Dedifferentiated amniotic fluid mesenchymal stem cell (primary cell): ENCODE data around the gene SIN3B.

Source experiments
- DNase-seq: peaks from one replicate; pipeline ENCODE4 v3.0.0-alpha.2; 2016; ENCODE audit errors: extremely low spot score

Gene SIN3B

GRCh38 chr19:16888629-16889365 lies 59.6 kb downstream of the SIN3B start, which contains the start of gene F2RL3:
F2RL3 (plus strand) TSS chr19:16888999; CDS start chr19:16889190, 191 bp downstream.
- DNase-seq = no peak

GRCh38 chr19:16889366-16889882 lies 60.2 kb downstream of the SIN3B start:
- no peak for DNase-seq

- no peak for DNase-seq
Observed at GRCh38 chr19:16889883-16890460, 60.8 kb downstream of the SIN3B start.

GRCh38 chr19:16890461-16891184 lies 61.4 kb downstream of the SIN3B start:
- no peak for DNase-seq

- no peak for DNase-seq
Observed at GRCh38 chr19:16891696-16892382, 62.6 kb downstream of the SIN3B start.

GRCh38 chr19:16892436-16892835 lies 63.2 kb downstream of the SIN3B start:
- no peak for DNase-seq

- no peak for DNase-seq
Observed at GRCh38 chr19:16892868-16893685, 63.9 kb downstream of the SIN3B start.

- DNase-seq = no peak
Observed at GRCh38 chr19:16893686-16893989, 64.4 kb downstream of the SIN3B start.

- no peak for DNase-seq
Observed at GRCh38 chr19:16894080-16894479, 64.9 kb downstream of the SIN3B start.

GRCh38 chr19:16895467-16896145 lies 66.4 kb downstream of the SIN3B start:
- no peak for DNase-seq

GRCh38 chr19:16896146-16897028 lies 67.2 kb downstream of the SIN3B start:
- no peak for DNase-seq

- DNase-seq = peak; percentile 77
Observed at GRCh38 chr19:16897029-16897855, 68.0 kb downstream of the SIN3B start.

- DNase-seq = no peak
Observed at GRCh38 chr19:16897856-16898161, 68.6 kb downstream of the SIN3B start.

- no peak for DNase-seq
Observed at GRCh38 chr19:16898361-16899015, 69.3 kb downstream of the SIN3B start.

- DNase-seq = no peak
Observed at GRCh38 chr19:16899566-16900075, 70.4 kb downstream of the SIN3B start.

- no peak for DNase-seq
Observed at GRCh38 chr19:16901491-16902175, 72.4 kb downstream of the SIN3B start.

GRCh38 chr19:16902545-16902944 lies 73.3 kb downstream of the SIN3B start:
- no peak for DNase-seq

GRCh38 chr19:16903347-16903746 lies 74.1 kb downstream of the SIN3B start:
- no peak for DNase-seq
